ENCODE measurements around the gene BTC.

DNA sequence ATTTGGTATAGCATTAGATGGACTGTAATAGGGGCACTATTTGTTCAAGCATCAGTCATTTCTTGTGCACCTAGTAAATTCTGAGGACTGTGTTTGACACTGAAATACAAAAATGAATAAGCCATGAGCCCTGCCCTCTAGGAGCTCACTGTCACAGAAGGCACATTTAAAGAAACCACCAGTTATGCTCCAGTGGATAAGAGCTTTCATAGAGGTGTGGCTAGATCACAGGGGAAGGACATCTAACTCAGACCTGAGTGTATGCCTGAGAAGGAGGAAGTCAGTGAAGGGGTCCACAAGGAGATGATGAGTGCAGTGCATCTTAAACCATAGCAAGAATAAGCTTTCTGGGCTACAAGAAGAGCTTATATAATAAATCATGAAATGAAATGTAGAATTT is 40.1 kb downstream of the BTC start:
- TF ChIP-seq REST (IDR thresholded peaks at IDR 0.05; ENCODE audit: borderline replicate concordance): no peak
- TF ChIP-seq, protein P1, sequence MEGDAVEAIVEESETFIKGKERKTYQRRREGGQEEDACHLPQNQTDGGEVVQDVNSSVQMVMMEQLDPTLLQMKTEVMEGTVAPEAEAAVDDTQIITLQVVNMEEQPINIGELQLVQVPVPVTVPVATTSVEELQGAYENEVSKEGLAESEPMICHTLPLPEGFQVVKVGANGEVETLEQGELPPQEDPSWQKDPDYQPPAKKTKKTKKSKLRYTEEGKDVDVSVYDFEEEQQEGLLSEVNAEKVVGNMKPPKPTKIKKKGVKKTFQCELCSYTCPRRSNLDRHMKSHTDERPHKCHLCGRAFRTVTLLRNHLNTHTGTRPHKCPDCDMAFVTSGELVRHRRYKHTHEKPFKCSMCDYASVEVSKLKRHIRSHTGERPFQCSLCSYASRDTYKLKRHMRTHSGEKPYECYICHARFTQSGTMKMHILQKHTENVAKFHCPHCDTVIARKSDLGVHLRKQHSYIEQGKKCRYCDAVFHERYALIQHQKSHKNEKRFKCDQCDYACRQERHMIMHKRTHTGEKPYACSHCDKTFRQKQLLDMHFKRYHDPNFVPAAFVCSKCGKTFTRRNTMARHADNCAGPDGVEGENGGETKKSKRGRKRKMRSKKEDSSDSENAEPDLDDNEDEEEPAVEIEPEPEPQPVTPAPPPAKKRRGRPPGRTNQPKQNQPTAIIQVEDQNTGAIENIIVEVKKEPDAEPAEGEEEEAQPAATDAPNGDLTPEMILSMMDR (IDR thresholded peaks at IDR 0.05; ENCODE audit: poor library complexity, severe bottlenecking): no peak

Measured in neural cell (in vitro differentiated cells).